AG20443 (cell line): ENCODE results near the gene WDFY4.

ENCODE experiments used
- DNase-seq: peaks from one replicate; pipeline ENCODE4 v3.0.0; 2012; ENCODE audit warnings: low spot score, mixed read lengths

WDFY4 gene

GRCh38 chr10:48691812-48692528 is 7.3 kb downstream of the WDFY4 start:
- no peak for DNase-seq

GRCh38 chr10:48692748-48693147 is 8.1 kb downstream of the WDFY4 start:
- DNase-seq: no peak

GRCh38 chr10:48693206-48693605 is 8.5 kb downstream of the WDFY4 start:
- no peak for DNase-seq

- DNase-seq: no peak
Measured at GRCh38 chr10:48694371-48695030, 9.8 kb downstream of the WDFY4 start.

GRCh38 chr10:48695636-48696534 is 11.2 kb downstream of the WDFY4 start:
- DNase-seq: no peak

- no peak for DNase-seq
Measured at GRCh38 chr10:48696535-48696873, 11.8 kb downstream of the WDFY4 start.

- DNase-seq: no peak
Measured at GRCh38 chr10:48697091-48697490, 12.4 kb downstream of the WDFY4 start.

GRCh38 chr10:48697821-48698764 is 13.4 kb downstream of the WDFY4 start:
- no peak for DNase-seq

GRCh38 chr10:48699011-48699627 is 14.4 kb downstream of the WDFY4 start:
- DNase-seq: no peak

GRCh38 chr10:48700071-48700470 is 15.4 kb downstream of the WDFY4 start:
- no peak for DNase-seq

GRCh38 chr10:48700493-48700892 is 15.8 kb downstream of the WDFY4 start:
- no peak for DNase-seq

GRCh38 chr10:48701139-48701901 is 16.6 kb downstream of the WDFY4 start:
- no peak for DNase-seq

GRCh38 chr10:48701941-48702340 is 17.3 kb downstream of the WDFY4 start:
- DNase-seq: no peak

GRCh38 chr10:48703531-48704122 is 19.0 kb downstream of the WDFY4 start:
- DNase-seq: no peak

- no peak for DNase-seq
Measured at GRCh38 chr10:48704156-48704555, 19.5 kb downstream of the WDFY4 start.

- DNase-seq: no peak
Measured at GRCh38 chr10:48705401-48705938, 20.8 kb downstream of the WDFY4 start.

- no peak for DNase-seq
Measured at GRCh38 chr10:48707472-48707871, 22.8 kb downstream of the WDFY4 start.

GRCh38 chr10:48708144-48708543 is 23.5 kb downstream of the WDFY4 start:
- DNase-seq: no peak

GRCh38 chr10:48710647-48711275 is 26.1 kb downstream of the WDFY4 start:
- DNase-seq: no peak
